Osteoblast (primary cell): ENCODE results near the gene DMBX1. TPM values are rescaled to one million over a fixed set of nuclear protein-coding genes. Genes with fewer than 3 reads are reported as not detected.
A peak's percentile ranks its signal among the peaks of the same experiment; 100 is the strongest.

Experiments
- DNase-seq: peaks from one replicate; pipeline ENCODE4 v3.0.0; 2011; ENCODE audit warnings: low spot score, mixed read lengths; ENCODE audit not compliant: insufficient read length; ENCODE audit errors: missing footprints
- H2AFZ ChIP-seq: 2 replicates; pipeline ENCODE4 v1.6.0; 2011; ENCODE audit warnings: mild to moderate bottlenecking, low read length
- H3K27ac ChIP-seq: 2 replicates; pipeline ENCODE4 v1.5.1; 2011; ENCODE audit warnings: mild to moderate bottlenecking, low read depth, low read length, moderate library complexity
- H3K27me3 ChIP-seq: 2 replicates; pipeline ENCODE4 v1.6.0; 2012; ENCODE audit warnings: mild to moderate bottlenecking, control low read depth, inconsistent platforms, low read length, moderate library complexity; ENCODE audit not compliant: insufficient read depth
- H3K36me3 ChIP-seq: 2 replicates; pipeline ENCODE4 v1.5.1; 2011; ENCODE audit warnings: mild to moderate bottlenecking, low read length, control low read depth, moderate library complexity; ENCODE audit not compliant: insufficient read depth
- H3K4me1 ChIP-seq: 2 replicates; pipeline ENCODE4 v1.5.1; 2011; ENCODE audit warnings: mild to moderate bottlenecking, low read length, control low read depth, moderate library complexity; ENCODE audit not compliant: insufficient read depth
- H3K4me2 ChIP-seq: 2 replicates; pipeline ENCODE4 v1.6.0; 2011; ENCODE audit warnings: mild to moderate bottlenecking, low read length; ENCODE audit not compliant: insufficient read depth
- H3K4me3 ChIP-seq: fragments of 200-600 bp; sonication (generic); 3 replicates; pipeline ENCODE4 v1.5.1; 2012; ENCODE audit warnings: mild to moderate bottlenecking, low read length, inconsistent platforms; ENCODE audit not compliant: insufficient read depth
- H3K79me2 ChIP-seq: 2 replicates; pipeline ENCODE4 v1.6.0; 2012; ENCODE audit warnings: mild to moderate bottlenecking, low read length, control low read depth, inconsistent platforms; ENCODE audit not compliant: insufficient read depth
- H3K9me3 ChIP-seq: 2 replicates; pipeline ENCODE4 v1.5.1; 2011; ENCODE audit warnings: low read depth, low read length, control low read depth
- H4K20me1 ChIP-seq: 2 replicates; pipeline ENCODE4 v1.6.0; 2012; ENCODE audit warnings: mild to moderate bottlenecking, low read length, control low read depth; ENCODE audit not compliant: insufficient read depth
- CTCF ChIP-seq: IDR thresholded peaks from 2 replicates; pipeline ENCODE4 v1.5.1; 2011; ENCODE audit warnings: mild to moderate bottlenecking, low read depth, low read length, moderate library complexity; ENCODE audit errors: extremely low read depth
- total RNA-seq: library from RNA; depleted of rRNA; stranded (reverse); fragments of >200 nt; gene quantifications from 2 replicates; pipeline ENCODE4 v1.2.3, GENCODE V29; 2012

DMBX1 gene
- not detected in 2 replicates for total RNA-seq

GRCh38 chr1:46489638-46490405 is at the start of gene DMBX1:
Gene DMBX1 (plus strand): TSS chr1:46489836. CDS start chr1:46507011, 17,175 bp downstream.
- Histone ChIP-seq H3K79me2 (no peaks in the 10 kb centered on the region), H2AFZ (peak within 1 kb of the TSS; percentile 35), H3K27ac (no peak within 1 kb of the TSS), H4K20me1 (peaks cover 6% of the 10 kb centered on the region), H3K27me3 (peaks cover 90% of the 10 kb centered on the region), H3K9me3 (no peaks in the 10 kb centered on the region), H3K4me3 (no peak within 1 kb of the TSS), H3K36me3 (no peaks in the 10 kb centered on the region), H3K4me2 (peak within 1 kb of the TSS; percentile 32), H3K4me1 (peaks cover 2% of the 10 kb centered on the region)
- no peak for TF ChIP-seq CTCF
- DNase-seq = peak; percentile 95

GRCh38 chr1:46440478-46440877 is 49.2 kb upstream of the DMBX1 start:
- no peak for TF ChIP-seq CTCF
- H3K4me2 ChIP-seq = no peak overlapping the region
- no peak overlapping the region for H3K27ac ChIP-seq
- H2AFZ ChIP-seq = no peak overlapping the region
- no peak for DNase-seq
- H3K9me3 ChIP-seq = no peaks in the 10 kb centered on the region
- no peaks in the 10 kb centered on the region for H3K36me3 ChIP-seq
- H4K20me1 ChIP-seq = no peaks in the 10 kb centered on the region
- H3K4me3 ChIP-seq = no peak overlapping the region
- peaks cover 3% of the 10 kb centered on the region for H3K4me1 ChIP-seq
- peaks cover 10% of the 10 kb centered on the region for H3K27me3 ChIP-seq
- no peaks in the 10 kb centered on the region for H3K79me2 ChIP-seq

- peak overlapping the region; percentile 94 for H2AFZ ChIP-seq
- peak overlapping the region; percentile 78 for H3K4me3 ChIP-seq
- peak; percentile 96 for DNase-seq
- H4K20me1 ChIP-seq = peaks cover 4% of the 10 kb centered on the region
- H3K27me3 ChIP-seq = peaks cover 27% of the 10 kb centered on the region
- H3K27ac ChIP-seq = no peak overlapping the region
- peak; percentile 89 for TF ChIP-seq CTCF
- peaks cover 3% of the 10 kb centered on the region for H3K4me1 ChIP-seq
- H3K4me2 ChIP-seq = peak overlapping the region; percentile 96
- H3K79me2 ChIP-seq = no peaks in the 10 kb centered on the region
- H3K9me3 ChIP-seq = no peaks in the 10 kb centered on the region
- H3K36me3 ChIP-seq = no peaks in the 10 kb centered on the region
Observed at GRCh38 chr1:46442317-46443161, 47.1 kb upstream of the DMBX1 start.

GRCh38 chr1:46444466-46444865 is 45.2 kb upstream of the DMBX1 start:
- H3K4me3 ChIP-seq = no peak overlapping the region
- no peak for TF ChIP-seq CTCF
- H3K79me2 ChIP-seq = no peaks in the 10 kb centered on the region
- H3K27ac ChIP-seq = no peak overlapping the region
- peaks cover 3% of the 10 kb centered on the region for H3K4me1 ChIP-seq
- H4K20me1 ChIP-seq = peaks cover 5% of the 10 kb centered on the region
- H2AFZ ChIP-seq = no peak overlapping the region
- H3K9me3 ChIP-seq = no peaks in the 10 kb centered on the region
- H3K4me2 ChIP-seq = no peak overlapping the region
- peaks cover 45% of the 10 kb centered on the region for H3K27me3 ChIP-seq
- DNase-seq = no peak
- no peaks in the 10 kb centered on the region for H3K36me3 ChIP-seq
